ENCODE data around the gene CYTH1.

CYTH1 gene

GRCh38 chr17:78735832-78736525 is 46.1 kb downstream of the CYTH1 start:
- DNase-seq (ENCODE audit: low read depth): no peak

GRCh38 chr17:78734793-78735641 is 47.1 kb downstream of the CYTH1 start:
- DNase-seq (ENCODE audit: low read depth): no peak

DNA sequence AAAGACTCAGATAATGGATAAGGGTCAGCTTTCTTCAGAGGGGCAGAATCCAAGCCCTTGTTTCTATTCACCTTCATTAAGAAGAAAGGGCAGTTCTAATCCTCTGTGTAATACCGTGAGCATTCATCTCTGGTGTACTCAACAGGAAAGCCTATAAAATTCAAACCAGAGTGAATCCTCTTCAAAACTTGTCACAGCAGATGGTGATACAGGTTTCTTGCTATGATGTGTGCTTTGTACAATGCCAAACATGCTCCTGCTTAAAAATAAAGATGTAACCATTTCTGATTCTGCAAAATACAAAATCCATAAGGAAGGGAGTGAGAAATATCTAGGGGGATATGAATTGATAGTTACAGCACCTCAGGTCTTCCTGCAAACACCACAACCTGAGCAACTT is 49.7 kb downstream of the CYTH1 start:
- no peak for DNase-seq (ENCODE audit: low read depth)

DNA sequence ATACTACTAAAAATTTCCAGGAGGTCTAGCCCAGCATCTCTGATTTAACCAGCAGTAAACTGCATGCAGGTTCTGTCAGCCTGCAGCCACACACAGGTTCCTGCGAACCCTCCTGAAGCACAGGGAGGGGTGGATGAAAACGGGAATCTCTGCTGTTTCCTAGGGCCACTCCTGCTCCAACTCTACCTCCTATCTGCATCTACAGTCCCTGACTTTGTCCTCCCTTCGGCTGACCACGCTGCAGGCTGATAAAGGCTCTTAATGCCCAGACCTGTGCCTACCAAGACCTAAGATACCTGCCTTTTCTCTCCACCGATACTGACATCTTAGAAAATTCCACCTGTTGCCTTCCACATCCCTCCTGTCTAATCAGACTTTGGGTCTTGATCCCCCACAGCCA is 50.2 kb downstream of the CYTH1 start:
- DNase-seq (ENCODE audit: low read depth): no peak

DNA sequence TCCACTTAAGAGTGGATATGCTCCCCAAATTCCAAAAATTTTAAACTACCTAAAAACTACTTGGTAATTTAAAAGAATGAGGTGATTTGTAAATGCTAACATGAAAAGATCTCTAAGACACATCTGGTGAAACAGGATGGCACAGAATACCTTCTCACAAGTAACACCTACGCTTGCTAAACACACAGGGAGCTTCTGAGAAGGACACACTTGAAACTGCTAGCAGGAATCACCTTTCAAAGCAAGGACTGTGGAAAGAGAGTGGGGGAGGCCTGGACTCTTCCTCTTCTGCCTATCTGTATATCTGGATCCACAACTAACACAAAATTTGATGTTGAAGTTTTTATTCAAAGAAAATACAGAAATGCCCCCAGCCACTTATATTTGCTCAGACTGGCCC is 52.4 kb downstream of the CYTH1 start:
- no peak for DNase-seq (ENCODE audit: low read depth)

DNA sequence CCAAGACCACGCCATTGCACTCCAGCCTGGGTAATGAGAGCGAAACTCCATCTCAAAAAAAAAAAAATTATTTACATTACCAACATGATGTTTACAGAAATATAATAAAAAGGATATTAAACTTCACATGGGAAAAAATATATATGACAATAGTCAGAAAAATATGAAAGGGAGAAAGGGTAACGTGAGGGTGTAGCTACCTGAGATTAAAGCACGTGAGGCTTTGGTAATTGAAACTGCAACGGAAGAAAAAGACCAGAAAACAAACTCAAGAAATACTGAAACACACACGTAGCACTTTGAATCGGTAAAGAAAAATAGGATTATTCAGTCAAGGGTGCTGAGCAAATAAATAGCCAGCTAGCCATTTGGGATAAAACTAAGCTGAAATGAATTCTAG is 53.6 kb downstream of the CYTH1 start:
- DNase-seq (ENCODE audit: low read depth): no peak

DNA sequence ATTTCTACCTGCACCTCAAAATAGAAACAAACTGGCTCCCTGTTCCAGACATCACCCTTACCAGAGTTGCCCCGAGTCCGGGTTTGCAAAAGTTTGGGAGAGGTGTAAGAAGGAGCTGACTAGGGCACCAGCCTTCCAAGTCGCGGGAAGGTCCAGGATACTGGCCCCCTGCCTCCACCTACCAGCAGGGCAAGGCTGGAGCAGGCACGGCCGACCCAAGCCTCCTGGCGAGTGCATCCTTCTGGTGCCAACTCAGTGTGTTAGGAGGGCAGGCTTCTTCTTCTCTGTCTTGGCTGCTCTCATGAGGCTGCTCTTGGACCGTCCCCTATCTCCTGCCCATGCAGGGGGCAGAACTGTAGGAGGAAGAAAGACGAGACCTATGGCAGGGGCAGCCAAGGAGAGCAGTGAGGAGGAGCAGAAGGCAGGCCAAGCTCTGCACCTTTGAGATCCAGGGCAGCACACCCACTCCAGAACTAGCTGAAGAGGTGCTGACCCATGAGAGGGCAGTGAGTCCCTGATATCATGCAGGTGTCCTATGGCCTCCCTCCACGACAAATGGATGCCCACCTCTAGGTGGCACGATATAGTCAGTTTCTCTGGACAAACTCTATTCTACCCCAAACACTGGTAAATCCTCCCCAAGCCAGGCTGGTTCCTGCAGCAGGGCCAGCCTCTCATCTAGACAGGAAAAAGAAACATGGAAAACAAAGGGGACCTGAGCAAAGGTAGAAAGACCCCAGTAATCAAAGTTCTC is 54.4 kb downstream of the CYTH1 start:
- no peak for DNase-seq (ENCODE audit: low read depth)

GRCh38 chr17:78727057-78727456 is 55.0 kb downstream of the CYTH1 start:
- no peak for DNase-seq (ENCODE audit: low read depth)

- DNase-seq (ENCODE audit: low read depth): no peak
Observed at GRCh38 chr17:78726513-78726912, 55.6 kb downstream of the CYTH1 start.

GRCh38 chr17:78725448-78726021 is 56.5 kb downstream of the CYTH1 start:
- DNase-seq (ENCODE audit: low read depth): no peak

GRCh38 chr17:78724999-78725398 is 57.1 kb downstream of the CYTH1 start:
- DNase-seq (ENCODE audit: low read depth): no peak

DNA sequence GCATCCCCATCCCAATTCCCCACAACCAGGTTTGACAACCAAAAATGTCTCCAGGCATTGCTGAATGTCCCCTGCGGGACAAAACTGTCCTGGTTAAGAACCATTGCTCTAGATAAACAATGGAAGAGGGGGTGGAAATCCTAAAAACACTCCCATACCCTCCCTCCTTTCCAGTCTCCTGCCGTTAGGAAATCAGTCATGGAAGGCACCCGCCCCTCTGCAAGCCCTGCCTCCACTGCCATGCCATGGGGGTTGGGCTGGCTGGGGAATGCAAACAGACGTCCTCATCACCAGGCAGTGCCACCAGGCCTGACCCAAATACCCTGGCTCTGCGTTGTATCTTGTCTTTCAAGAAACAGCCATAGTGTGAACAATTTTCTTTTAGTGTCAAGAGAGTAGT is 57.5 kb downstream of the CYTH1 start:
- DNase-seq (ENCODE audit: low read depth): no peak

- no peak for DNase-seq (ENCODE audit: low read depth)
Observed at GRCh38 chr17:78723957-78724356, 58.1 kb downstream of the CYTH1 start.

- no peak for DNase-seq (ENCODE audit: low read depth)
Observed at GRCh38 chr17:78723001-78723796, 58.9 kb downstream of the CYTH1 start.

DNA sequence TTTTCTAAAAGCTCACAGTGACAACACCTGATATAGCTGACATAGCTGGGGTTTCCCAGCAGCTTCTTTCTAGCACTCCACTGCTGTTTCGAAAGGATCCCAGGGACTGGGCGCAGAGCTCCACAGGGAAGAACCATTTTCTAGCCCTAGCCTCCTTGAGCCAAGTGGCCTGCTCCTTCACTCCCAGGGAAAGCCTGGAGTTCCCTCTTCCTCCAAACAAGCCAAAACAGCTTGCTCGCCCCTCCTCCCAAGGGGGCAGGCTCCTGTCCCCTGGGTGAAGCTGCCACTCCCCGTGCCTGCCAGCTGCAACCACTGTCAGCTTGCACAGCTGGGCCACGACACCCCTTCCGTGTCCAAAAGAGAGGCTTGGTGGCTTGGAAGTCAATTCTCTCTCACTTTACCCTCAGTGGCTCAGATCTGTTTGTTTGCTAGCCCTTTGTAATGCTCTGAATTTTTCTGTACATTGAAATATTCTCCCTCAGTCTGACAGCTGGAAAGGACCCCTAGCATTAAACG is 59.8 kb downstream of the CYTH1 start:
- DNase-seq (ENCODE audit: low read depth): no peak

DNA sequence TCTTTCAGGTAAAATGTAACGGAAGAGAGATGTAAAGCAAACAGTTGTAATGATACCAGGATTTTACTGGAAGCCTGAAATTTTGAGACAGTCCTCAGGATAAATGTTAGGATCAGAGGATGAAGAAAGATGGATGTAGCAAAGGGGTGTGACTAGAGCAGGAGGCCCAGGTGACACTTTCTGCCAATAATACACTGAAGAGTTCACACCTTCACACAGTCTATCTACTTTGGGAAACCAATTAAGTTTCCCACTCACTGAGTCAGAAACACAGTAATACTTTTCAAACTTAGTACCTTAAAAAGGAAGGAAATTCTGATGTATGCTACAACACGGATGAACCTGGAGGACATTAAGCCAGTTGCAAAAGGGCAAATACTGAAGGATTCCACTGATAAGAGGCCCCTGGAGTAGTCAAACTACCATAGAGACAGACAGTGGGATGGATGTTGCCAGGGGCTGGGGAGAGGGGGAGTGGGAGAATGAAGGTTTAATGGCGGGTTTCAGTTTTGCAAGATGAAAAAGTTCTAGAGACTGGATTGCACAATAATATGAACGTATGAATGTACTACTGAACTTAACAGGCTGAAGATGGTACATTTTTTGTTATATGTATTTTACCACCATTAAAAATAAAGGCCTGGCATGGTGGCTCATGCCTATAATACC is 62.3 kb downstream of the CYTH1 start:
- DNase-seq (ENCODE audit: low read depth): no peak

DNA sequence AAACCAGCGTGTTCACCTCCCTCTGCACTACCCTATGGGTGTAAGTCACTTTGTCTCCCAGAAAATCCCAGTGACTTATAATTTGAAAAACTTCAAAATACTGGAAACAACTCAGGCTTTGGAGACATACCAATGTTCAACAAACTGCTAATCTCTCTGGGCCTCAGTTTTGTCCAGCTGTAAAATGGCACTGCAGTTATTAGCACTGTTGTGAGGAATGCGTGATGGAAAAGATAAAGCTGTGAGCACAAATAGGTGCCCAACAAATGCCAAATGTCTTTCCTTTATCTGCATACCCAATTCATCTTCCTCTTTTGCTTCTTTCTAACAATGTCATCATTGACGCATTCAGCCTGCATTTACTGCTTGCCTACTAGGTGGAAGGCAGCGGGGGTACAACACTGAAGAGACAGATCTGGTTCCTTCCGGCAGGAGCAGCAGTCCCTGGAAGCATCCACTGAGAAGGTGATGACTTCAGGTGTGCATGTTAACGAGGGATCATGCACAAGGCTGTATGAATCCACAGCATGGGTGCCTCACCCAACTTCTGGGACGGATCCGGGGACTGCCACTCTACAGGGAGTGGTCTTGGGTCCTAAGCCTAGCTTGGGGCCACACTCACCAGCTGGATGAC is 63.4 kb downstream of the CYTH1 start:
- DNase-seq (ENCODE audit: low read depth): no peak

GRCh38 chr17:78717431-78717980 is 64.6 kb downstream of the CYTH1 start:
- DNase-seq (ENCODE audit: low read depth): no peak

DNA sequence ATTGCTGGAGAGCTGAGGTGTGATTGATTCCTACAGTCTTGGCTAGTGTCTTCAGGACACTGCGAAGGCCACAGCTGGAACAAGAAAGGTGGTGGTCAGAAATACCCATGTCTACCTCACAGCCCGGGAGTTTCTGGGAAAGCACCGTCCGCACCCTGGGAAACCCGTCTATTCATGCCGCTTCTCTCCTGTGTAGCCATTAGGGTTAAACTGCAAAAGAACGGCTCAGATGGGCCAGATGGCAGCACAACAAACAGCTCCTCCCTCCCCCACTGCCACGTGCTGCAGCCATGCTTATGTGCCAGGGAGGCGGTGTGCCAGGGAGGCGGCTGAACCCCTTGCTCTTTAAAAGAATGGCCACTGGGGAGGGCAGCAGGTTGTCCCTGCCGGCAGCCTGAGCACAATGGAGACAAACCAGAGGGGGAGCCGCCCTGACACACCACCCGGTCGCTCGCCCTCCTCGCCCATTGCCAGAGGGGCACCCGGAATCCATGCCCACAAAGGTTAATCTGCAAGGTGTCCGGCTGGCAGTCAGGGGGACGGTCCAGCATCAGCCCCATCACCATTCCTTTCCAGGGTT is 65.2 kb downstream of the CYTH1 start:
- DNase-seq (ENCODE audit: low read depth): no peak

DNA sequence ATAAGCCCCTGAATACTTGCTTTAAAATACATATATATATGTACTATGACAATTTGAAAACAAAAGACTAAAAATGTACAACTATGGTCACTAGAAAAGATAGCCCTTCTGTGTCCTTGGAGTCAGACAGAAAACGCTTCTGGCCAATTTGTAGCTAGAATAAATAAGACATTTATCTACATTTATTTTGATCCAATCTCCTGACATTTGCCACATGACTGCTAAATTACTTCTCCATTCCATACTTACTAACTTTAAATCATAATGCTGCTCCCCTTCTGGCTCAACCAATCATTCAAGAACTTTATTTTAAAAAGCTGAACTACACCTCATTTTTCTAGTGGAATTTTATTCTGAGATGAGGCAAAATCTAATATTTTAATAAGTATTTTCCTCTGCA is 65.8 kb downstream of the CYTH1 start:
- DNase-seq (ENCODE audit: low read depth): no peak

All from stimulated activated CD8-positive, alpha-beta memory T cell treated with anti-CD3 and anti-CD28 coated beads, Interleukin-15, amount 100 ng/mL, for 1 hour (primary cell).